OCI-M1 (cell line): ENCODE results near the gene LSM2.
"Not testable (repeated sequence)": the region's sequence is repeated elsewhere in the genome, so short reads cannot be mapped to it uniquely, and the experiment has no call there.

Source experiments
- DNase-seq: peaks from one replicate; lab custom pipeline; 2025; lab: John Stamatoyannopoulos, UW

The LSM2 gene

GRCh38 chr6:31806470-31807272, at the start of gene LSM2:
Gene LSM2, minus strand, starts transcription at chr6:31806966. Its CDS starts 209 bp downstream, at chr6:31806757.
- peak; percentile 99 for DNase-seq

DNA sequence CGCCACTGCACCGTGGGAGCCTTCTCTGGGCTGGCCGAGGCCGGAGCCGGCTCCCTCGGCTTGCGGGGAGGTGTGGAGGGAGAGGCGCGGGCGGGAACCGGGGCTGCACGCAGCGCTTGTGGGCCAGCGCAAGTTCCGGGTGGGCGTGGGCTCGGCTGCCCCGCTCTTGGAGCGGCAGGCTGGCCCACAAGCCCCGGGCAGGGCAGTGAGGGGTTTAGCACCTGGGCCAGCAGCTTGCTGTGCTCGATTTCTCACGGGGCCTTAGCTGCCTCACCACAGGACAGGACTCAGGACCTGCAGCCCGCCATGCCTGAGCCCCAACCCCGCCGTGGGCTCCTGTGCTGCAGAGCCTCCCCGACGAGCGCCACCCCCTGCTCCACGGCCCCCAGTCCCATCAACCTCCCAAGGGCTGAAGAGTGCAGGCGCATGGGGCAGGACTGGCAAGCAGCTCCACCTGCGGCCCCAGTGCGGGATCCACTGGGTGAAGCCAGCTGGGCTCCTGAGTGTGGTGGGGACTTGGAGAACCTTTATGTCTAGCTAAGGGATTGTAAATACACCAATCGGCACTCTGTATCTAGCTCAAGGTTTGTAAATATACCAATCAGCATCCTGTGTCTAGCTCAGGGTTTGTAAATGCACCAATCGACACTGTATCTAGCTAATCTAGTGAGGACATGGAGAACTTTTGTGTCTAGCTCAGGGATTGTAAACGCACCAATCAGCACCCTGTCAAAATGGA, 45.4 kb upstream of the LSM2 start:
- DNase-seq: not testable (repeated sequence)

GRCh38 chr6:31851485-31851832, 44.7 kb upstream of the LSM2 start:
- no peak for DNase-seq

- no peak for DNase-seq
Observed at GRCh38 chr6:31850765-31851484, 44.2 kb upstream of the LSM2 start.

- no peak for DNase-seq
Observed at GRCh38 chr6:31847276-31847978, 40.7 kb upstream of the LSM2 start.

GRCh38 chr6:31844507-31844906, 37.7 kb upstream of the LSM2 start:
- DNase-seq: no peak

- no peak for DNase-seq
Observed at GRCh38 chr6:31842053-31842452, 35.3 kb upstream of the LSM2 start.

DNA sequence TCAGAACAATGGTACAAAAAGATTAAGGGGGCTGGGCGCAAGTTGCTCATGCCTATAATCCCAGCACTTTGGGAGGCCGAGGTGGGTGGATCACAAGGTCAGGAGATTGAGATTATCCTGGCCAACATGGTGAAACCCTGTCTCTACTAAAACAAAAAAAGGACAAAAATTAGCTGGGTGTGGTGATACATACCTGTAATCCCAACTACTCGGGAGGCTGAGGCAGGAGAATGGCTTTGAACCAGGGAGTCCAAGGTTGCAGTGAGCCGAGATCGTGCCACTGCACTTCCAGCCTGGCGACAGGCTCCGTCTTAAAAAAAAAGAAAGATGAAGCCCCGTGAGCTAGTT, 33.0 kb upstream of the LSM2 start:
- DNase-seq: not testable (repeated sequence)

- no peak for DNase-seq
Observed at GRCh38 chr6:31838968-31839367, 32.2 kb upstream of the LSM2 start.

GRCh38 chr6:31838114-31838553, 31.4 kb upstream of the LSM2 start:
- not testable (repeated sequence) for DNase-seq

GRCh38 chr6:31837369-31838113, 30.8 kb upstream of the LSM2 start:
- DNase-seq: no peak

DNA sequence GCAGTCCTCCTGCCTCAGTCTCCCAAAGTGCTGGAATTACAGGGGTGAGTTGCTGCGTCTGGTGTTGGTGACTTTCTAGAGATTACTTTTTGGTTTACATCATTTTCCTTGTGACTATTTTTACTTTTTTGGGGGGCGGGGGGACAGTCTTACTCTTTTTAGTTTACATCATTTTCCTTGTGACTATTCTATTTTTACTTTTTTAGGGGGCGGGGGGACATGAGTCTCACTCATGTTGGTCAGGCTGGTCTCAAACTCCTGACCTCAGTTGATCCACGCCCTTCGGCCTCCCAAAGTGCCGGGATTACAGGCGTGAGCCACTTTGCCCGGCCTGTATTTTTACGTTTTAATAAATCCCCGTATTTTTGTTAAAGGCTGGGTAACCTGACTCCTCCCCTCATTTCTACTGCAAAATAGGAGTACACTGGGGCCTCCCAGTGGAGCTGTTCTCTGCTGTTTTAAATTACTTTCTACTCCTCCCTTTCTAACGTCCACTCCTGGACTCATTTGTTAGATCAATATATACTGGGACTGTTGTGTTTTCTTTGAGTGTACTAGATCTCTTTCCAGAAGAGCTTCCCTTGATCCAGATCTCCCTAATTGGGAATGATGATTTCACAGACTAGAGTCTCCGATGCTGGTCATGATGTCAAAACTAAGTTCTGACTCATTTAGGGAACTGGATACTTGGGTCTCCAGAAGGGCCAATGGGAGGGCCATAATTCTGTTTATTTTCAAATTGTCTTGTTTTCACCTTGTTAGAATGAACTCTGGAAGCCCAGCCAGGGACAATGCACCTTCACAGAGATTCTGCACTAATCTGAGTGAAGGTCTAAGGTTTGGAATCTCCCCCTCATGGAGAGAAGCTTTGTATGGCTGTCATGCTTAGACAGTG, 30.0 kb upstream of the LSM2 start:
- DNase-seq: peak; percentile 43

DNA sequence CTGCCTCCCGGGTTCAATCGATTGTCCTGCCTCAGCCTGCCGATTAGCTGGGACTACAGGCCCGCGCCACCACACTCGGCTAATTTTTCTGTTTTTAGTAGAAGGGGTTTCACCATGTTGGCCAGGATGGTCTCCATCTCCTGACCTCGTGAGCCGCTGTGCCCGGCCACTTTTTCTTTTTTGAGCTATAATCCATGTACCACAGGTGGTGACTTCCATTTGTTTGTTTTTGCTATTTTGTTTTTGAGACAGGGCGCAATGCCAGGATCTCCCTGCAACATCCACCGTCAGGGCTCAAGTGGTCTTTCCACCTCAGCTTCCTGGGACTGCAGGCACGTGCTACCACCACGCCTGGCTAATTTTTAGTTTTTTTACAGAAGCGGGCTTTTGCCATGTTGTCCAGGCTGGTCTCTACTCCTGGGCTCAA, 29.3 kb upstream of the LSM2 start:
- no peak for DNase-seq

GRCh38 chr6:31834367-31835250, 27.8 kb upstream of the LSM2 start:
- peak; percentile 97 for DNase-seq

DNA sequence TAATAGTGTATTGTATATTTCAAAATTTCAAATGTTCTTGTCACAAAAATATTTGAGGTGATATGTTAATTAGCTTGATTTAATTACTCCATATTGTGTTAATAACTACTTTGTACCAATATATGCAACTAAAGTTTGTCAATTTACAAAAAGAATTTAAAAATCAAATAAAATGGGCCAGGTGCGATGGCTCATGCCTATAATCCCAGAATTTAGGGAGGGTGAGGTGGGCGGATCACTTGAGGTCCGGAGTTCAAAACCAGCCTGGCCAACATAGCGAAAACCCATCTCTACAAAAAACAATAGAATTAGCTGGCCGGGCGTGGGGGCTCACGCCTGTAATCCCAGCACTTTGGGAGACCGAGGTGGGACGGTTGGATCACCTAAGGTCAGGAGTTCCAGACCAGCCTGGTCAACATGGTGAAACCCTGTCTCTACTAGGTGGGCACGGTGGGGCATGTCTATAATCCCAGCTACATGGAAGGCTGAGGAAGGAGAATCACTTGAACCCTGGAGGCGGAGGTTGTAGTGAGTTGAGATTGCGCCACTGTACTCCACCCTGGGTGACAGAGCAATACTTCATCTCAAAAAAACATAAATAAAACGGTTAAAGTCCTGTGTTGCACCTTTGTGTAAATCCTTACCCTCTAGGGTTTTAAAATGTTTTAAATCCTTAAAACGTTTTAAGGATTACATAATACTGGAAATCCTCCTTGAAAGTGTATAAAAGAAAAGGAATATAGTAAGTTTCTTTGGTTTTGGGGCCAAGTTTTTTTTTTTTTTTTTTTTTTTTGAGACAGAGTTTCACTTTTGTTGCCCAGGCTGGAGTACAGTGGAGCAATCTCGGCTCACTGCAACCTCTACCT, 24.8 kb upstream of the LSM2 start:
- DNase-seq: peak; percentile 58

DNA sequence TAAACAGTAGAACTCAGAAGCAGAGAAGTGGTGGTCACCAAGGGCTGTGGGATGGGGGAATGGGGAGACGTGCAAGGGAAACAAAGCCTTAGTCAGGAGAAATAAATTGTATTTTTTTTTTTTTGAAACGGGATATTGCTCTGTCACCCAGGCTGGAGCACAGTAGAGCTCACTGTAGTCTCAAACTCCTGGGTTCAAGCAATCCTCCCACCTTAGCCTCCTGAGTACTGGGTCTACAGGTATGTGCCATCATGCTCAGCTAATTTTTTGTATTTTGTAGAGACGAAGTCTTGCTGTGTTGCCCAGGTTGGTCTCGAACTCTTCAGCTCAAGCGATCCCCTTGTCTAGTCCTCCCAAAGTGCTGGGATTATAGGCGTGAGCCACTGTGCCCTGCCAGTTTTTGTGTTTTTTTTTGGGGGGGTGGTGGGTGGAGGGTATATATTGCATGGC, 24.1 kb upstream of the LSM2 start:
- peak; percentile 61 for DNase-seq

DNA sequence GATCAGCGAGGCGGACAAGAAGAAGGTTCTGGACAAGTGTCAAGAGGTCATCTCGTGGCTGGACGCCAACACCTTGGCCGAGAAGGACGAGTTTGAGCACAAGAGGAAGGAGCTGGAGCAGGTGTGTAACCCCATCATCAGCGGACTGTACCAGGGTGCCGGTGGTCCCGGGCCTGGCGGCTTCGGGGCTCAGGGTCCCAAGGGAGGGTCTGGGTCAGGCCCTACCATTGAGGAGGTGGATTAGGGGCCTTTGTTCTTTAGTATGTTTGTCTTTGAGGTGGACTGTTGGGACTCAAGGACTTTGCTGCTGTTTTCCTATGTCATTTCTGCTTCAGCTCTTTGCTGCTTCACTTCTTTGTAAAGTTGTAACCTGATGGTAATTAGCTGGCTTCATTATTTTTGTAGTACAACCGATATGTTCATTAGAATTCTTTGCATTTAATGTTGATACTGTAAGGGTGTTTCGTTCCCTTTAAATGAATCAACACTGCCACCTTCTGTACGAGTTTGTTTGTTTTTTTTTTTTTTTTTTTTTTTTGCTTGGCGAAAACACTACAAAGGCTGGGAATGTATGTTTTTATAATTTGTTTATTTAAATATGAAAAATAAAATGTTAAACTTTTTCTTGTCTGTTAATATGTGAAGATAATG, 23.0 kb upstream of the LSM2 start:
- peak; percentile 89 for DNase-seq
